Measurements from ENCODE around the gene OS9.

OS9 gene

DNA sequence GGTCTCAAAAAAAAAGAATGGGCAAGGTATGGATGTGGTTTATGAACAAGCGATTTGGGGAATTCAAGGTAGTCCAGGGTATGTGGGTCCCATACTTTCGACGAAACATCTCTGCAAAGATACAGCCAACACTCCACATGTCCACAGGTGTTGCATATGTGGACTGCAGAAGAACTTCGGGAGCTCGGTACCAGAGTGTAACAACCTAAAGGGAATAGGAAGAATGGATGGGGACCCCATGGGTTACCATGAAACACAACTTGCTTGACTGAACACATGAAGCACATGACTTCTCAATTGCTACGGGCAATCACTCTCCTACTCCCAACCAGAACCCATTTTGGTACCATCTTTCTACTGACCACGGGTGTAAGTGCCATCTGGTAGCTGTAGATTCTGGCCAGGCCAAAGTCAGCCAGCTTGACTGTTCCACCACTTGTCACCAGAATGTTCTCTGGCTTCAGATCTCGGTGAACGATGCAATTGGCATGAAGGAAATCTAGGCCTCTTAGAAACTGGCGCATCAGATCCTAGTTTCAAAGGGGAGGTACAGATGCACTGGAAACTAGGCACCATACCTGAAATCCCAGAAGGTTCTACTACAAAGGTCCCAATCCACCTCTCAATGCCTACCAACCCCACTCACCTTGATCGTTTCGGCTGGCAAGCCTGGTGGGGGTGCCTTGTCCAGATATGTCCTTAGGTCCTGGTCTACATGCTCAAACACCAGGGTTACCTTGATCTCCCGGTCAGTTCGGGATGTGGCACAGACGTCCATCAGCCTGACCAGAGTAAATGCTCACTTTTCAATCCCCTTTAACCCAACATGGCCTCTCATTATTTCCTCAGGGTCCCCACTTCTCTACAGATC is 56.9 kb downstream of the OS9 start:
- peak overlapping the region; percentile 90 for H3K27ac ChIP-seq
- TF ChIP-seq, protein P1, sequence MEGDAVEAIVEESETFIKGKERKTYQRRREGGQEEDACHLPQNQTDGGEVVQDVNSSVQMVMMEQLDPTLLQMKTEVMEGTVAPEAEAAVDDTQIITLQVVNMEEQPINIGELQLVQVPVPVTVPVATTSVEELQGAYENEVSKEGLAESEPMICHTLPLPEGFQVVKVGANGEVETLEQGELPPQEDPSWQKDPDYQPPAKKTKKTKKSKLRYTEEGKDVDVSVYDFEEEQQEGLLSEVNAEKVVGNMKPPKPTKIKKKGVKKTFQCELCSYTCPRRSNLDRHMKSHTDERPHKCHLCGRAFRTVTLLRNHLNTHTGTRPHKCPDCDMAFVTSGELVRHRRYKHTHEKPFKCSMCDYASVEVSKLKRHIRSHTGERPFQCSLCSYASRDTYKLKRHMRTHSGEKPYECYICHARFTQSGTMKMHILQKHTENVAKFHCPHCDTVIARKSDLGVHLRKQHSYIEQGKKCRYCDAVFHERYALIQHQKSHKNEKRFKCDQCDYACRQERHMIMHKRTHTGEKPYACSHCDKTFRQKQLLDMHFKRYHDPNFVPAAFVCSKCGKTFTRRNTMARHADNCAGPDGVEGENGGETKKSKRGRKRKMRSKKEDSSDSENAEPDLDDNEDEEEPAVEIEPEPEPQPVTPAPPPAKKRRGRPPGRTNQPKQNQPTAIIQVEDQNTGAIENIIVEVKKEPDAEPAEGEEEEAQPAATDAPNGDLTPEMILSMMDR (conservative IDR thresholded peaks at IDR 0.05) = no peak

DNA sequence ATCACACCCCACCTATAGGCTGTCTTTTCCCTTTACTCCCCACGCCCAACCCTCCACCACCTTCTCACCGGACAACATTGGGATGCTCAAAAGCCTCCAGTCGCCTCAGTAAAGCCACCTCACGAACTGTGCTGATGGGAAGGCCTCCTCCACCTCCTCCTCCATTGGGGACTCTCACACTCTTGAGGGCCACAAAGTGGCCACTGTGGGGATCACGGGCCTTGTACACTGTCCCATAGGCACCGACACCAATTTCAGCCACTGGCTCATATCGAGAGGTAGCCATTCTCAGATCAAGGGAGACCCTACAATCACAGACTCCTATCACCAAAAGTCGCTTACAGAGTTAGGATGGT is 57.5 kb downstream of the OS9 start:
- TF ChIP-seq, protein P1 (conservative IDR thresholded peaks at IDR 0.05) = no peak

DNA sequence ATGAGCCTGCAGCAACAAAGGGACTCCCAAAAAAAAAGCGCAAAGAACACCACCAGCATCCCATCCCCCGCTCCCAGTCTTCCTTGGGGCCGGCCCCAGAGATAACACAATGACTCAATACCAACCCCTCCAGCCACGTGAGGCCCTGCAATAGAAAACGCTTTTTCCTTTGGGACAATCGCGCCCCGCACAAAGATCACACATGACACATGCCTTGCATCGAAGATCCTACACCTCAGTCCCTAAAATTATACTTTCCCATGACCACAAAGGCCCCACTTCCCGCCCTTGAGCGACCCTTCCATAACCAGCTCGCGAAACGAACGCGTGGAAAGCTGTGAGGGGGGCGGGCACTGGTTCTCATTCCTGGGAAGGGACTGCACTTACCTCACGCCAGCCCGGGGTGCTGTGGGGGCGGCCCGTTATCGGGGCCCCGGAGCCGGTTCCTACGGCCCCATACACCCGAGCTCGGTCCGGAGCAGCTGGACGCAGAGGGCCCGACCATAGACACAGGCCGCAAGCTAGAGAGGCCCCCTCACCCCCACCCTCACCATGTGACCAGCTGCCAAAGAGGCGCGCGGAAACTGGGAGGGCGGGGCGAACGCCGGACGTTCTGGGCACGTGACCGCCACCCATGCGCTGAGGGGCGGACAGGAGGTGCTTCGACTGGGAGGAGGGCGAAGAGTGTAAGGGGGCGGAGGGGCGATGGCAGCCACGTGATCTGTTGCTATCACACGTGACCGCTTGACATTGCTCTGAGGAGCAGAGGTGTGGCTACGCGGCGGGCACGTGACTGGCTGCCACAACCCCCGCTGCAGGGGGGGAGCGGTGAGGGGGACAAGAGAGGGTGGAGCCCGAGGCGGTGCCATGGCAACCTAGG is 58.1 kb downstream of the OS9 start, which contains the start of gene CDK4:
CDK4 (minus strand) TSS at position 523 of the 880 bp plus-strand sequence. CDS start 593 bp downstream, outside the sequence.
- TF ChIP-seq, protein P1 (conservative IDR thresholded peaks at IDR 0.05) = no peak
- H3K27ac ChIP-seq = peak within 1 kb of the TSS; percentile 90

More for the DNA sequence above, 57.5 kb downstream of the OS9 start:
- H3K27ac ChIP-seq = peak overlapping the region; percentile 90

DNA sequence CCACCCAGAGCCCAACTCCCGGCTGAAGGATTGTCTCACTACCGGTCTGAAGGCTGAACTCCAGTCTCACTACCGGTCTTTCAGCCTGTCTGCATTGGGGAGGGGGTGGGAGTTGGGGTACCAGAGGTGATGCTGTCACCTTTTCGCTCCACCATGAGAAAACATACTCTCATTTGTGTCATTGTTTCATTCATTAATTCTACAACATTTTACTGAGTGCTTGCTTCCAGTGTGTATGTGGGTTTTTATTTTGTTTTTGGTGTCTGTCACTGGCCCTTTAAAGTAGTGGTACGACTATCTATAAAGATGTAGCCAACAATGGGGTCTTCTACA is 58.7 kb downstream of the OS9 start:
- TF ChIP-seq, protein P1 (conservative IDR thresholded peaks at IDR 0.05) = no peak
- H3K27ac ChIP-seq = peak overlapping the region; percentile 90

DNA sequence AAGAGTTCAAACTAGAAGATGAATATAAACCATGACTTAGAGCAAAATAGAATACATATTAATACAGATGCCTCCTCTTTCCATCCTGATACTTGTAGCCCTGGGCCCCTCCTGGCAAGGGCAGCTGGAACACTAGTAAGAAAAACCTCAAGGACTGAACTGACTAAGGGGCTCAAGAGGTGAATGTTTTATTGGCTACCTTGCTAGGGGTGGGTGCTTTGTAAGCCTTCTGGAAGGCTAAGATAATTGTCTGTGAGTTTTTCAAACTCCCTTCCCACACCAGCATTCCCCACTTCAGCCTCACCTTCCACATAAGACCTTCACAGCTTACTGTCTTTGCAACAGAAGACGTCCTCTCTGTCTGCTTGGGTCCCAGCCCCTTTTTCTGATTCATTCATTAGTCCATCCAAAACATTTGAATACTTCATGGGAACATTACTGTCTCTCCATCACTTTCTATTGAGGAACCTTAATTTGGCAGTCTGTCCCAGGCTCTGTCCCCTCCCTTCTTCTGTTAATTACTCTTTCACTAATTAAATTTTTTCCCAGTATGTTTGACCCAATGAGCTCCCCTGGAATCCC is 59.9 kb downstream of the OS9 start:
- peak overlapping the region; percentile 90 for H3K27ac ChIP-seq

DNA sequence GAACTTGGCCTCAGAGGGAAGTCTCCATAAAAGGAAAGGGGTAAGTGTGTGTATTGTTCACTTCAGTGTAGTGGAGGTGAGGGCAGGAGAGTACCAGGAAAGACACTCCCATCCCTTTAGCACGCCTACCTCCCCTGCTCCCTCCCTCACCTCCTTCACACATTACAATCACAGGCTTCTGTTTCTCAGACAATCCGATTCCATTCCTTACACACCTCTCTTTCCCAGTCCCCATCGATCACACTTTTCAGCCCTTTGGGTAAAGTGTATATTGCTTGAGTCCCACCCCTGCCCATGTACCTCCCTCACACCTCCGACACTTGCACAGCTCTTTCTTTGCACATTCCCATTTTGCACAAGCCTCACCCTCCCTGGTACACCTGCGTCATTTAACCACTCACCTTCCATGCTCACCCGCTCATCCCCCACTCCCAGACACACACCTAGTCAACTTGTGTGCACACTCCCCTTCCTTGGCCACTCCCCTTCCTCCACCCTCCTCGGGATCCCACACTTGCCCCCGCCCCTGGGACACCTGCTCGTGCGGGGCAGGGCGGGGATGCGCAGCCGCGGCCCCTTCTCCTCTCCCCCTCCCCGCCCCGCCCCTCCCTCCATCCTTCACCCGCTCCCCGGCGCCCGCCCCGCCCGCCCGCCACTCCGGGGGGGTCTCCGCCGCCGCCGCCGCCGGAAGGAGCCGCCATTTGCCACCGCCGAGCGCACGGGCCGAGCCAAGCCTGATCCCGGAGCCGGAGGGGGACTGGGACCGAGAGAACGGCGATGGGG is 60.7 kb downstream of the OS9 start, which contains the start of gene MARCHF9:
MARCHF9 (plus strand) TSS at position 693 of the 783 bp plus-strand sequence. CDS start 426 bp downstream, outside the sequence.
- peak within 1 kb of the TSS; percentile 90 for H3K27ac ChIP-seq
- TF ChIP-seq, protein P1 (conservative IDR thresholded peaks at IDR 0.05) = no peak

More for the DNA sequence above, 59.9 kb downstream of the OS9 start:
- TF ChIP-seq, protein P1 (conservative IDR thresholded peaks at IDR 0.05) = no peak

Measured in VCaP (cell line).